GM12878 (cell line): ENCODE measurements around the gene ERC2. TPM values are rescaled to one million over a fixed set of nuclear protein-coding genes. Genes with fewer than 3 reads are reported as not detected.

Experiments used
- ATAC-seq: fragments of 200-7000 bp; cut with Tn5 transposase; 3 replicates; pipeline ENCODE4 v1.9.1; 2020; ENCODE audit warnings: mild to moderate bottlenecking, moderate library complexity
- BruUV-seq: library from RNA; stranded (reverse); fragments of 400-500 nt; replicated peaks from 2 replicates; lab custom pipeline; 2021; lab: Mats Ljungman, UMichigan
- CTCF ChIA-PET: fragments of 300-600 bp; sonication (Branson Sonifier 250); formaldehyde crosslinking; extraction: SDS; loops from one replicate; lab custom pipeline; 2021; ENCODE audit warnings: inconsistent platforms; lab: Yijun Ruan, JAX
- POLR2A ChIA-PET: fragments of 350-600 bp; formaldehyde crosslinking; extraction: SDS; loops from one replicate; lab custom pipeline; 2021; ENCODE audit warnings: inconsistent platforms; lab: Charles Lee
- RAD21 ChIA-PET: fragments of 300-600 bp; sonication (Branson Sonifier 250); formaldehyde crosslinking; loops from one replicate; lab custom pipeline; 2023; ENCODE audit warnings: antibody characterized with exemption; ENCODE audit not compliant: unreplicated experiment; lab: Charles Lee
- SMC1A ChIA-PET: fragments of 300-600 bp; sonication (Branson Sonifier 250); formaldehyde crosslinking; loops from one replicate; lab custom pipeline; 2023; ENCODE audit not compliant: unreplicated experiment, uncharacterized antibody; lab: Charles Lee
- DNase-seq: peaks from one replicate; pipeline ENCODE4 v3.0.0-alpha.2; 2011; ENCODE audit warnings: low read depth, low spot score
- FAIRE-seq: peaks from 3 replicates; lab custom pipeline; 2011; peaks lifted over from hg19 to GRCh38; lab: Jason Lieb, UNC
- H2AFZ ChIP-seq: 2 replicates; pipeline ENCODE4 v1.6.0; 2011; ENCODE audit warnings: low read depth, low read length, control low read depth; ENCODE audit not compliant: control insufficient read depth
- H3K27ac ChIP-seq: 2 replicates; pipeline ENCODE4 v1.5.1; 2011; ENCODE audit warnings: control low read depth; ENCODE audit not compliant: control insufficient read depth, insufficient read depth
- H3K27me3 ChIP-seq, 2 experiments: replicated peaks in 1 of 2; 2 replicates each; pipeline versions ENCODE4 v1.6.0 to v1.6.1; 2011; ENCODE audit warnings: low read length in 1 of 2; ENCODE audit not compliant: control insufficient read depth in 2 of 2, insufficient read depth in 2 of 2
- H3K36me3 ChIP-seq, 2 experiments: 2 replicates each; pipeline ENCODE4 v1.5.1; 2011; ENCODE audit warnings: low read length in 1 of 2; ENCODE audit not compliant: control insufficient read depth in 2 of 2, insufficient read depth in 2 of 2
- H3K4me1 ChIP-seq: 2 replicates; pipeline ENCODE4 v1.6.1; 2011; ENCODE audit warnings: mild to moderate bottlenecking, low read length, moderate library complexity, mixed read lengths; ENCODE audit not compliant: control insufficient read depth, insufficient read depth
- H3K4me2 ChIP-seq: 2 replicates; pipeline ENCODE4 v1.6.0; 2011; ENCODE audit warnings: control low read depth; ENCODE audit not compliant: control insufficient read depth, insufficient read depth
- H3K4me3 ChIP-seq: fragments of 200-600 bp; sonication (generic); 2 replicates; pipeline ENCODE4 v1.5.1; 2016
- H3K79me2 ChIP-seq: 2 replicates; pipeline ENCODE4 v1.6.0; 2011; ENCODE audit warnings: low read length; ENCODE audit not compliant: control insufficient read depth, insufficient read depth
- H3K9ac ChIP-seq: 2 replicates; pipeline ENCODE4 v1.8.0; 2011; ENCODE audit warnings: low read length, control low read depth, mixed read lengths; ENCODE audit not compliant: control insufficient read depth, insufficient read depth
- H3K9me3 ChIP-seq: replicated peaks from 3 replicates; pipeline ENCODE4 v1.5.1; 2011; ENCODE audit warnings: mild to moderate bottlenecking, low read length; ENCODE audit not compliant: control insufficient read depth, insufficient read depth
- H4K20me1 ChIP-seq: 2 replicates; pipeline ENCODE4 v1.6.0; 2011; ENCODE audit not compliant: control insufficient read depth, insufficient read depth
- CBFB ChIP-seq: IDR thresholded peaks from 2 replicates; pipeline ENCODE4 v1.6.1; 2016; ENCODE audit warnings: antibody characterized with exemption, low read depth
- DPF2 ChIP-seq: fragments of 450-650 bp; IDR thresholded peaks from 2 replicates; pipeline ENCODE4 v1.6.1; 2017; ENCODE audit warnings: mild to moderate bottlenecking
- E2F8 ChIP-seq: fragments of 450-650 bp; IDR thresholded peaks from 2 replicates; pipeline ENCODE4 v1.6.1; 2018; ENCODE audit warnings: mild to moderate bottlenecking, low read depth, moderate library complexity; ENCODE audit not compliant: partially characterized antibody
- GABPA ChIP-seq: IDR thresholded peaks from 2 replicates; pipeline ENCODE4 v1.6.1; 2014; ENCODE audit warnings: antibody characterized with exemption, low read depth, mild to moderate bottlenecking, inconsistent platforms
- HDGF ChIP-seq: fragments of 450-650 bp; IDR thresholded peaks from 2 replicates; pipeline ENCODE4 v1.6.1; 2016; ENCODE audit warnings: antibody characterized with exemption
- IRF4 ChIP-seq: IDR thresholded peaks from 2 replicates; pipeline ENCODE4 v1.6.1; 2011; ENCODE audit warnings: low read depth, low read length
- KAT2A ChIP-seq: conservative IDR thresholded peaks from 2 replicates; pipeline ENCODE4 v1.6.1; 2011; ENCODE audit warnings: low read depth, low read length; ENCODE audit not compliant: control insufficient read depth
- NFYB ChIP-seq: IDR thresholded peaks from 2 replicates; pipeline ENCODE4 v1.6.1; 2011; ENCODE audit warnings: low read depth, mild to moderate bottlenecking, low read length, improper control_type of control experiment, moderate library complexity; ENCODE audit not compliant: insufficient read depth
- NR2C2 ChIP-seq: IDR thresholded peaks from 2 replicates; pipeline ENCODE4 v1.6.1; 2011; ENCODE audit warnings: borderline replicate concordance, low read depth; ENCODE audit not compliant: control insufficient read depth, insufficient read length
- SRF ChIP-seq, 2 experiments: IDR thresholded peaks; 2 replicates each; pipeline ENCODE4 v1.6.1; 2011; ENCODE audit warnings: low read depth in 2 of 2, low read length in 2 of 2, mild to moderate bottlenecking in 1 of 2, moderate library complexity in 1 of 2
- WGBS: methylation state at CpG from one replicate; pipeline ENCODE4 v1.1.6; 2016; ENCODE audit warnings: low lambda C conversion rate; ENCODE audit not compliant: insufficient replicate concordance, insufficient coverage; ENCODE audit errors: missing lambda C conversion rate; 5-methylcytosine and 5-hydroxymethylcytosine counted together
- in situ Hi-C: fragments of 300-500 bp; cut with MboI; formaldehyde crosslinking; loops from 9 replicates; pipeline ENCODE4 v1.14.3; 2018; ENCODE audit warnings: mixed read lengths
- intact Hi-C: fragments of 100-400 bp; cut with micrococcal nuclease; formaldehyde crosslinking; loops from one replicate; pipeline ENCODE4 v1.14.2; 2022; ENCODE audit not compliant: unreplicated experiment
- polyA plus RNA-seq, 11 experiments: library from polyadenylated mRNA; depleted of rRNA in 4 of 11; unstranded in 6 of 11; stranded (reverse) in 5 of 11; fragments of >200 nt; fragmentation: Nextera tagmentation in 4 of 11; fragmentation: Illumina TruSeq in 1 of 11; extraction: Ambion mirVana in 4 of 11; extraction: Trizol in 1 of 11; gene quantifications; 1 replicate in 1 of 11; 2 replicates in 10 of 11; pipeline versions ENCODE4 v1.2.1 to v1.2.3, GENCODE V29; 2011 to 2016; ENCODE audit warnings: inconsistent platforms in 2 of 11, missing spikeins in 2 of 11, low read depth in 1 of 11
- total RNA-seq, 4 experiments: library from RNA; depleted of rRNA in 3 of 4; stranded (reverse); fragments of >200 nt in 3 of 4; fragmentation: Illumina TruSeq in 1 of 4; extraction: Trizol in 1 of 4; gene quantifications; 2 replicates each; pipeline versions ENCODE4 v1.2.1 to v1.2.3, GENCODE V29; 2013 to 2021
- TF ChIP-seq, protein P1 (sequence below): fragments of 150-350 bp; IDR thresholded peaks from 2 replicates; pipeline ENCODE4 v1.6.1; 2014; ENCODE audit warnings: mild to moderate bottlenecking, low read depth, low read length
- TF ChIP-seq, protein P2 (sequence below): IDR thresholded peaks from 2 replicates; pipeline ENCODE4 v1.6.1; 2012; ENCODE audit warnings: low read length, inconsistent platforms
- TF ChIP-seq, protein P3 (sequence below): fragments of 450-650 bp; IDR thresholded peaks from 2 replicates; pipeline ENCODE4 v1.6.1; 2017; ENCODE audit warnings: mild to moderate bottlenecking, moderate library complexity

The ERC2 gene
- total and polyA plus RNA-seq, 10 of the 15 experiments (the other 5 are each of a cell fraction or from before 2014, with no cell fraction given) = 0.06 to 1.4 (median 0.12) TPM; not detected in 3

- Histone ChIP-seq H3K4me3 (no peak overlapping the region), H3K79me2 (no peaks in the 10 kb centered on the region), H3K4me1 (no peaks in the 10 kb centered on the region), H3K36me3 (no peaks in the 10 kb centered on the region), H4K20me1 (no peaks in the 10 kb centered on the region), H2AFZ (no peak overlapping the region), H3K9me3 (no peaks in the 10 kb centered on the region), H3K27me3 (no peaks in the 10 kb centered on the region; a peak in 1 of 4 replicates), H3K27ac (no peak overlapping the region), H3K9ac (no peak overlapping the region), H3K4me2 (no peak overlapping the region)
- BruUV-seq = no TSS peak
- FAIRE-seq (no peak), ATAC-seq (no peak), DNase-seq (no peak)
- ChIA-PET SMC1A (no interaction called here), CTCF (no interaction called here), RAD21 (no interaction called here), POLR2A (no interaction called here)
- in situ Hi-C loops (no loop called here), intact Hi-C loops (no loop called here)
- no peak for TF ChIP-seq HDGF
- TF ChIP-seq E2F8 = no peak
- TF ChIP-seq KAT2A = no peak
- TF ChIP-seq CBFB = no peak
- TF ChIP-seq NR2C2 = no peak
- TF ChIP-seq, protein P1, sequence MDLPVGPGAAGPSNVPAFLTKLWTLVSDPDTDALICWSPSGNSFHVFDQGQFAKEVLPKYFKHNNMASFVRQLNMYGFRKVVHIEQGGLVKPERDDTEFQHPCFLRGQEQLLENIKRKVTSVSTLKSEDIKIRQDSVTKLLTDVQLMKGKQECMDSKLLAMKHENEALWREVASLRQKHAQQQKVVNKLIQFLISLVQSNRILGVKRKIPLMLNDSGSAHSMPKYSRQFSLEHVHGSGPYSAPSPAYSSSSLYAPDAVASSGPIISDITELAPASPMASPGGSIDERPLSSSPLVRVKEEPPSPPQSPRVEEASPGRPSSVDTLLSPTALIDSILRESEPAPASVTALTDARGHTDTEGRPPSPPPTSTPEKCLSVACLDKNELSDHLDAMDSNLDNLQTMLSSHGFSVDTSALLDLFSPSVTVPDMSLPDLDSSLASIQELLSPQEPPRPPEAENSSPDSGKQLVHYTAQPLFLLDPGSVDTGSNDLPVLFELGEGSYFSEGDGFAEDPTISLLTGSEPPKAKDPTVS = no peak
- no peak for TF ChIP-seq SRF (IDR thresholded peaks at IDR 0.05; ENCODE audit: low read depth in 2 of 2, low read length in 2 of 2)
- no peak for TF ChIP-seq GABPA
- TF ChIP-seq, protein P2, sequence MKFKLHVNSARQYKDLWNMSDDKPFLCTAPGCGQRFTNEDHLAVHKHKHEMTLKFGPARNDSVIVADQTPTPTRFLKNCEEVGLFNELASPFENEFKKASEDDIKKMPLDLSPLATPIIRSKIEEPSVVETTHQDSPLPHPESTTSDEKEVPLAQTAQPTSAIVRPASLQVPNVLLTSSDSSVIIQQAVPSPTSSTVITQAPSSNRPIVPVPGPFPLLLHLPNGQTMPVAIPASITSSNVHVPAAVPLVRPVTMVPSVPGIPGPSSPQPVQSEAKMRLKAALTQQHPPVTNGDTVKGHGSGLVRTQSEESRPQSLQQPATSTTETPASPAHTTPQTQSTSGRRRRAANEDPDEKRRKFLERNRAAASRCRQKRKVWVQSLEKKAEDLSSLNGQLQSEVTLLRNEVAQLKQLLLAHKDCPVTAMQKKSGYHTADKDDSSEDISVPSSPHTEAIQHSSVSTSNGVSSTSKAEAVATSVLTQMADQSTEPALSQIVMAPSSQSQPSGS = no peak
- TF ChIP-seq NFYB = no peak
- TF ChIP-seq DPF2 = no peak
- no peak for TF ChIP-seq IRF4
- TF ChIP-seq, protein P3, sequence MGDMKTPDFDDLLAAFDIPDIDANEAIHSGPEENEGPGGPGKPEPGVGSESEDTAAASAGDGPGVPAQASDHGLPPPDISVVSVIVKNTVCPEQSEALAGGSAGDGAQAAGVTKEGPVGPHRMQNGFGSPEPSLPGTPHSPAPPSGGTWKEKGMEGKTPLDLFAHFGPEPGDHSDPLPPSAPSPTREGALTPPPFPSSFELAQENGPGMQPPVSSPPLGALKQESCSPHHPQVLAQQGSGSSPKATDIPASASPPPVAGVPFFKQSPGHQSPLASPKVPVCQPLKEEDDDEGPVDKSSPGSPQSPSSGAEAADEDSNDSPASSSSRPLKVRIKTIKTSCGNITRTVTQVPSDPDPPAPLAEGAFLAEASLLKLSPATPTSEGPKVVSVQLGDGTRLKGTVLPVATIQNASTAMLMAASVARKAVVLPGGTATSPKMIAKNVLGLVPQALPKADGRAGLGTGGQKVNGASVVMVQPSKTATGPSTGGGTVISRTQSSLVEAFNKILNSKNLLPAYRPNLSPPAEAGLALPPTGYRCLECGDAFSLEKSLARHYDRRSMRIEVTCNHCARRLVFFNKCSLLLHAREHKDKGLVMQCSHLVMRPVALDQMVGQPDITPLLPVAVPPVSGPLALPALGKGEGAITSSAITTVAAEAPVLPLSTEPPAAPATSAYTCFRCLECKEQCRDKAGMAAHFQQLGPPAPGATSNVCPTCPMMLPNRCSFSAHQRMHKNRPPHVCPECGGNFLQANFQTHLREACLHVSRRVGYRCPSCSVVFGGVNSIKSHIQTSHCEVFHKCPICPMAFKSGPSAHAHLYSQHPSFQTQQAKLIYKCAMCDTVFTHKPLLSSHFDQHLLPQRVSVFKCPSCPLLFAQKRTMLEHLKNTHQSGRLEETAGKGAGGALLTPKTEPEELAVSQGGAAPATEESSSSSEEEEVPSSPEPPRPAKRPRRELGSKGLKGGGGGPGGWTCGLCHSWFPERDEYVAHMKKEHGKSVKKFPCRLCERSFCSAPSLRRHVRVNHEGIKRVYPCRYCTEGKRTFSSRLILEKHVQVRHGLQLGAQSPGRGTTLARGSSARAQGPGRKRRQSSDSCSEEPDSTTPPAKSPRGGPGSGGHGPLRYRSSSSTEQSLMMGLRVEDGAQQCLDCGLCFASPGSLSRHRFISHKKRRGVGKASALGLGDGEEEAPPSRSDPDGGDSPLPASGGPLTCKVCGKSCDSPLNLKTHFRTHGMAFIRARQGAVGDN = no peak
- 0% methylated on average over 1 of the region's 1 CpG for WGBS
These were observed 408.5 kb downstream of the ERC2 start for GRCh38 chr3:56059731-56060130.
